ENCODE measurements around the gene STK10.

STK10 gene

DNA sequence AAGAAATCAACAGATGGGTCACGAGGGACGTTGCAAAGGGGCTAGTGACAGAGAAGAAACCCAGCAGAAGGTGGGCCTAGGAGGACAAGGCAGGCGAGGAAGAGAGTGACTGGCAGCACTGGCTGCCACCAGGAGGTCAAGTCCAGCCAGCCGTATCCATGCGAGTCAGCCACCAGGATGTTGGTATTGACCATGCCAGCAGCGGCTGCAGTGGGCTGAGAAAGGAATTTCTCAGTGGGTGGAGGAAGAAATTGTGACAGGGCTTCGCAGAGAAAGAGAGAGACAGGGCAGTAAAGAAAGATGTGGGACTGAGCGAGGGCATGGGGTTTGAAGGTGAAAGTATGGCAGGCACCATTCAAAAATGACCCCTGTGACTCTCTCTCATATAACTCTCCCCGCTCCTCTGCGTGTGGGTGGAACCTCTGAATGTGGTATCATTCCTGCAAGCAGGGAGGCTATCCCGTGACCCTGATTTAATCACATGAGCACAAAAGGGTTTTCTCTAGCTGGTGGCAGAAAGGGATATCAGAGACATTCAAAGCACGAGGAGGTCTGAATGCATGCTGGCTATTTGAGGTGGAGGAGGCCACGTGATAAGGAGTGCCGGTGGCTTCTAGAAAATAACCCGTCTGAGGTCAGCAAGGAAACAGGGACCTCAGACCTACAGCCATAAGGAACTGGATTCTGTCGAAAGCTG lies 136.2 kb downstream of the STK10 start:
- no peak for DNase-seq

- no peak for DNase-seq
These were observed 137.9 kb downstream of the STK10 start for GRCh38 chr5:172050080-172050479.

- peak in 2 of 14 donors; percentile 12 to 95 for DNase-seq
These were observed 138.7 kb downstream of the STK10 start for GRCh38 chr5:172049226-172049796.

DNA sequence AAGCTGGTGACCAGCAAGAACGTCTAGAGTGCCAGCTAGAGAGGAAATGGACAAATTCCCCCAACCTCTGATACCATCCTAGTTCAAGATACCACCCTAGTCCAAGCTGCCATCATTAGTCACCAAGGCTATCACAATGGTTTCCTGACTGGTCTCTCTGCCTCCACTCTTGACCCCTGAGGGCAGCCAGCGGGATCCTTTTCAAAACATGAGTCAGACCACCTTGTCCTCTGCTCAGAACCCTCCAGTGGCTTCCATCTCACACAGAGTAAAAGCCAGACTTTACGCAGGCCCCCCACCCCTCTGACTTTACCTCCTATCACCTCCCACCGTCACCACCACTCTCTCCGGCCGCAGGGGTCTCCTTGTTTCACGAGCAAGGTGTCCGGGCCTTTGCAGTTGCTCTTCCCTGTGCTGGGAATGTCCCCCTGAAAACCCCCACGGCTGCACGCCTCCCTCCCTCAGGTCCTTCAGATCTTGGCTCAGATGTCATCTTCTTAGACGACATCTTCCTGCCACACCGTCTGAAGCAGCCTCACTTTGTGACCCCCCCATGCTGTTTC lies 139.4 kb downstream of the STK10 start:
- no peak for DNase-seq

DNA sequence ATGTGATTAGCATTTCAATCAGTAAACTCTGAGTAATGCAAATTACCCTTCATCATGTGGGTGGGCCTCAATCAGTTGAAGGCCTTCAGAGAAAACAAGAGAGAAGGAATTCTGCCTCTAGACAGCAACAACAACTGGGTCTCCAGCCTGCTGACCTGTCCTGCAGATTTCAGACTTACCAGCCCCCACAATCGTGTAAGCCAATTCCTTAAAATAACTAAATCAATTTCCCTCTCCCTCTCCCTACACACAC lies 139.9 kb downstream of the STK10 start:
- no peak for DNase-seq

DNA sequence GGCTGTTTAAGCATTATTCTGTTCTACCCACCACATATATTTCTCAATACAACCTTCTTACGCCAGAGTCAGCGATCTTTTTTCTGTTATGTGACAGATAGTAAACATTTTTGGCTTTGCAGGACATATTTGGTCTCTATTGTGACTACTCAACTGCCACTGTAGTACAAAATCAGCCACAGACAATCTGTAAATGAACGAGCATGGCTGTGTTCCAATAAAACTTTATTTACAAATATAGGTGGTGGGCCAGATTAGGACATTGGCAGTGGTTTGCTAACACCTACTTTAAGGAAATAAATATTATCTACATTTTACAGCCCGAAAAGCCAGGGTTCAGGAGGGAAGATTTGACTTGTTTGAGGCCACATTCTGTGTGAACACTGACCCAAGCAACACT lies 141.4 kb downstream of the STK10 start:
- DNase-seq, result no peak

DNA sequence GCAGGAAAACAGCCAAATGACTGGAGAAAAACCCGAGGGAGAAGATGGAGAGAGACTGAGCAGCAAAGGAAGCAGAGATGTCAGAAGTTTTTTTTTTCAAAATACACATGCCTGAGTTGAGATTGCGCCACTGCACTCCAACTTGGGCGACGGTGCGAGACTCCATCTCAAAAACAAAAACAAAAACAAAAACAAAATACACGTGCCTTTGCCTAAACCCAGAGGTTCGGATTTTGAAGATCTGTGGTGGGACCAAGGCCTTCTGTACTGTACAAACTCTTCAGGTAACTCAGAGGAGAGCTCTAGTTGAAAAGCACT lies 142.8 kb downstream of the STK10 start:
- no peak for DNase-seq

DNA sequence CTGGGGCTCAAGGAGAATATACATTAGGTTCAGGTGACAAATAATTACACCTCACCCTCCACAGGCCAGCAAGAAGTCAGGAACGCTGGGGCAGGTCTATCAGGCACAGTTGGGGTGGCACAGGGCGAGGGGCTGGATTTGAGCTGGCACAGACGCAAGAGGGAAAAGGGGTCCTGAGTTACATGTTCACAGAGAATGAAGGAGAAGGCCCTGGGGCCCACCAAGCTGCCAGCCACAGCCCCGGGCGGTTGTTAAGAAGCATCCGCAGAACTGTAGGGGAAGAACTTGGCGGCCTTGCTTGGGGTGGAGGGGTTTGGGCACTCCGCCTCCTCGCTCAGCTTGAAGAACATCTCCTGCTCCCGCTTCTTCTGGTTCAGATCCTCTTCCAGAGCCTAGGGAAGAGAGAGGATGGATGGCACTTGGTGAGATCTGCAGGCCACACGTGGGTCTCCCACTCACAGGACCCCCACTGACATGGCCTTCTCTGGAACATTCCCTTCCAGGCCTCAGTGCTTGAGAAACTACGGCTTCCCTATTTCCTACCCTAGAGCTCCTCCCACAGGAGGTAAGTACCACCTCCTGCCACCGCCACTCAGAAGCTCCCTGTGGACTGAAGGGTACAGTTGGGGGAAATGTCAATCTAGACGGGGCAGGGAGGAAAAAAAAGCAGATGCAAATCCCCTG lies 143.3 kb downstream of the STK10 start:
- DNase-seq, result no peak

DNA sequence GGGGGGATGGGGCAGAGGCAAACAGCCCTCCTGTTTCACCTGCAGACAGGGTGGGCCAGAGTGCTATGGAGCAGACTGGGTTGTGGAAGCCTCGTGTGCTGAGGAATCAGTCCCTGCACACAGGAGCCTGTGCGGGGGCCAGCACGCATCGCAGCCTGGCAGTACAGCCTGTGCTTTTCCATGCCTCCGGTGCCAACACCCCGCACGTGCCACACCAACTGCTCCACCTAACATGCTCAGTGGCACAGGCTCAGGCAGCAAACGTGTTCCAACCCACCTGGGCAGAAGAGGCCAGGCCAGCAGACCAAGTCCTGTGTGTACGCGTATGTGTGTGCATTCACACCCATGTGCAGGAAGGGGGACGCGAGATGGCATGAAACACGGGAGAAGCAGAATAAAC lies 144.2 kb downstream of the STK10 start:
- DNase-seq, result peak in 2 of 14 donors; percentile 31 to 98

GRCh38 chr5:172042183-172042582 lies 145.8 kb downstream of the STK10 start:
- no peak for DNase-seq

GRCh38 chr5:172038167-172038566 lies 149.9 kb downstream of the STK10 start:
- no peak for DNase-seq

DNA sequence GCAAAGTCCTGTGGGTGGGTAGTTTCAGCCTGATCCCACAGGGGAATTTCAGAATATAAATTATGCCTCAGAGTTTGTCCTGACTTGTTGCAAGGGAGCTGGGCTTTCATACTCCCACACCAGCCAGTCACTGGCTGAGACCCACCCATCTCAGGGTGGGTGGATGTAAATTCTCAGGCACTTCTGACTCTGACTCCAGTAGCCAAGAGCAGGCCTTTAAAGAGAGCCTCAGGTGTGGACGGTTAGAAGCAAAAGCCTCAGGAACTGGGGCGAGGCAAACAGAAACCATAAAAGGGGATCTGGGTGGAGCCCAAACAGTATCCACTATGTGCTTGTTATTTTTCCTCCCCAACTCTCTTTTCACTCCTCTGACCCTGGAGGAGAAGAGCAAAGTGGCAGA lies 153.0 kb downstream of the STK10 start:
- no peak for DNase-seq

GRCh38 chr5:172031894-172032461 lies 156.0 kb downstream of the STK10 start:
- DNase-seq, result no peak

GRCh38 chr5:172029876-172030275 lies 158.1 kb downstream of the STK10 start:
- DNase-seq, result no peak

DNA sequence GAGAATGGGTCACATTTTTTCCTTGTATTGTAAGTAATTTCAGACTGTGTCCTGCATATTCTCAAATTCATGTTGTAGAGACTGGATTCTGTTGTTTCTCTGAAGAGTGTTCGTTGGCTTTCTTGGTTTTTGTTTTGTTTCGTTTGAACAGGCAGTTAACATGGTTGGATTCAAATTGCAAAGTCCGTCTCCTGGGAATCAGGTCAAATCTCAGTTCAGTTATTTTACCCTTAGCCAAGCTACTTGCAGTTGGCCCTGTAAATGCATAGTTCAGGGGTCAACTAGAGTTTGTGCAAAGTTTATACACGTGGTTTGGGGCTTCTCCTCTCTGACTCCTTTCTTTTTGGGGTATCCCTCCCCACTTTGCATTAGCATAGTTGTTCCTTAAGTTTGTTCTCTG lies 159.9 kb downstream of the STK10 start:
- DNase-seq, result no peak

- DNase-seq, result peak in 1 of 14 donors; percentile 45
These were observed 167.8 kb downstream of the STK10 start for GRCh38 chr5:172020110-172020786.

DNA sequence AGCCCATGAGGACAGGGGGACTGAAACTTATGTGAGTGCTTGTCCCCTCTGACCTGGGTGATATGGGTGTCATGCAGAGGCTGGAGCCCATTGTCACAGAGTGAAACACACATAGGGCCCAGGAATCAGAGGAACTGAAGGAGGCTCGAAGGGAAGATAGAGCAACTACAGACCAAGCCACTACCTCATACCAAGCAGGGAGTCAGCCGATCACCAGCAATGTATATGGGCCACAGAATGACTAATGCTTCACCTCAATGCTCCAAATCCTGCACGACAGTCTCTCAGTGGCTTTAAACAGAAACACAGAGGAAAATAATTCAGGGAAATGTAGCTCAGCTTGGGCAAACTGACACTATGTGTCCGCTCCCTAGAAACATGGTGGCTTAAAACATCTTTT lies 172.7 kb downstream of the STK10 start:
- DNase-seq, result no peak

- DNase-seq, result peak in 1 of 14 donors; percentile 23
These were observed 177.7 kb downstream of the STK10 start for GRCh38 chr5:172010278-172010677.

DNA sequence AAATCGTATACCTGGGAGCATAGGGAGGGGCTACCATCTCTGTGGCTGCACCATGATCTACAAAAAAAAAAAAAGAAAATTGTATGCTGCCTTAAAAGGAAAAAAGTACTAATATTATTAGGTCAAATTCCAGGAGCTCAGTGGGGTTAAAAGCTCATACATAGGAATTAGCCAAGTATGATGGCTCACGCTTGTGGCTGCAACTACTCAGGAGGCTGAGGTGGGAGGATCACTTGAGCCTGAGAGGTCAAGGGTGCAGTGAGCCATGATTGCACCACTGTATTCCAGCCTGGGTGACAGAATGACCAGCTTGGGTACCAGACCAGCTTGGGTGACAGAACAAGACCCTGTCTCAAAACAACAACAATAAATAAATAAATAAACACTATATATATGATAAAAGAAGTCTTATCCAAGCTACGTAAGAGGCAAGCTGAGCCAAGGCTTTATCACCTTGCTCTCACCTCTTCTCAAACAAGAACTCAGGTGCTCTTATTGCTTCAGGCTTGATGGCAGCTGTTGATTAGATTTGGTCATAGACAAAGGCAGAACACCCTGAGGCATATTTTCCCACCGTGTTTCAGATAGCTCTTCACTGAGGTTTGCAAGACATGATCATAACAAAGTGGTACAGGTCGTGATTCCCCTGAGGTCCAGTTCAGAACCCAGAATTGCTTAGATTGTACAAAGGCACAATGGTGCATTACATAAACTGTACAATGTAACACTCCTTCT lies 178.3 kb downstream of the STK10 start:
- DNase-seq, result no peak

DNA sequence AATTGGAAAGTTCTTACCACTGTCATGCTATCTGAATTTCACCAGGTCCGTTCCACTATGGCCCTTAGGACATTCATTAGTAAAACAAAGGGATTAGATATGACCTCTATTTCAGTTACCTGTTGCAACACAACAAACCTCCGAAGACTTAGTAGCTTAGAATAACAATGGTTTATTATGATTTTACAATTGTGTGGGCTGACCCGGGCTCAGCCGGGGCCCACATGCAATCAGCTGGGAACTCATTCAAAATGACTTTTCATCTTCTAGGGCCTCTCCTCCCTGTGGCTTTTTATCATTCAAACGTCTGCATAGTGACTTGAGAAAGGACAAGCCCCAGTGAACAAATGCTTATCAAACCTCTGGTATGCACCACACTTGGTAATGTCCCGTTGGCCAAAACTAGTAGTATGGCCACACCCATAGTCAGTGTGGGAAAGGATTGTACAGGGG lies 179.3 kb downstream of the STK10 start:
- no peak for DNase-seq

- no peak for DNase-seq
These were observed 179.9 kb downstream of the STK10 start for GRCh38 chr5:172008111-172008455.
